Liver (tissue), 3 donors: ENCODE data around the gene NT5C1A.

ENCODE experiments used
- ATF3 ChIP-seq: IDR thresholded peaks from 2 replicates; pipeline ENCODE4 v1.6.1; 2016; ENCODE audit warnings: antibody characterized with exemption
- CTCF ChIP-seq: fragments of 150-350 bp; IDR thresholded peaks from 2 replicates; pipeline ENCODE4 v1.5.1; 2017; ENCODE audit warnings: improper control_type of control experiment, low read depth, low read length; ENCODE audit not compliant: missing input control
- EGR1 ChIP-seq, 2 donors: IDR thresholded peaks; 2 replicates each; pipeline ENCODE4 v1.6.1; 2016 to 2018; ENCODE audit warnings: antibody characterized with exemption in 2 of 2, low read depth in 2 of 2
- GABPA ChIP-seq, 2 donors: IDR thresholded peaks in 1 of 2; conservative IDR thresholded peaks in 1 of 2; 2 replicates each; pipeline ENCODE4 v1.6.1; 2016; ENCODE audit warnings: antibody characterized with exemption in 2 of 2, mild to moderate bottlenecking in 1 of 2, moderate library complexity in 1 of 2
- HNF4G ChIP-seq: IDR thresholded peaks from 2 replicates; pipeline ENCODE4 v1.6.1; 2016; ENCODE audit warnings: antibody characterized with exemption
- JUND ChIP-seq, 2 donors: IDR thresholded peaks; 2 replicates each; pipeline ENCODE4 v1.6.1; 2016; ENCODE audit warnings: antibody characterized with exemption in 2 of 2
- MAX ChIP-seq: IDR thresholded peaks from 2 replicates; pipeline ENCODE4 v1.6.1; 2016; ENCODE audit warnings: antibody characterized with exemption
- RAD21 ChIP-seq, 2 donors: IDR thresholded peaks; 2 replicates each; pipeline ENCODE4 v1.6.1; 2016; ENCODE audit warnings: antibody characterized with exemption in 2 of 2, mild to moderate bottlenecking in 2 of 2
- REST ChIP-seq: IDR thresholded peaks from 2 replicates; pipeline ENCODE4 v1.6.1; 2016; ENCODE audit warnings: antibody characterized with exemption, mild to moderate bottlenecking
- RXRA ChIP-seq, 2 donors: IDR thresholded peaks; 2 replicates each; pipeline ENCODE4 v1.6.1; 2017 to 2018; ENCODE audit warnings: antibody characterized with exemption in 2 of 2, mild to moderate bottlenecking in 1 of 2
- SP1 ChIP-seq: IDR thresholded peaks from 2 replicates; pipeline ENCODE4 v1.6.1; 2018; ENCODE audit warnings: antibody characterized with exemption, mild to moderate bottlenecking
- TAF1 ChIP-seq: conservative IDR thresholded peaks from 2 replicates; pipeline ENCODE4 v1.6.1; 2016; ENCODE audit warnings: antibody characterized with exemption, mild to moderate bottlenecking
- YY1 ChIP-seq: IDR thresholded peaks from 2 replicates; pipeline ENCODE4 v1.6.1; 2016; ENCODE audit warnings: antibody characterized with exemption, mild to moderate bottlenecking
- ZBTB33 ChIP-seq: IDR thresholded peaks from 2 replicates; pipeline ENCODE4 v1.6.1; 2016; ENCODE audit warnings: antibody characterized with exemption
- donor health status: healthy.
- donor health status: healthy.

- TF ChIP-seq HNF4G, result no peak
- TF ChIP-seq YY1, result no peak
- no peak for TF ChIP-seq CTCF
- TF ChIP-seq MAX, result no peak
- TF ChIP-seq ZBTB33, result no peak
- no peak for TF ChIP-seq REST
- TF ChIP-seq ATF3, result no peak
- no peak for TF ChIP-seq RXRA (IDR thresholded peaks at IDR 0.05)
- TF ChIP-seq RAD21 (IDR thresholded peaks at IDR 0.05), result no peak
- TF ChIP-seq SP1, result no peak
- no peak for TF ChIP-seq TAF1
- no peak for TF ChIP-seq GABPA (IDR thresholded peaks at IDR 0.05 in 1 of 2, conservative IDR thresholded peaks at IDR 0.05 in 1 of 2)
- no peak for TF ChIP-seq JUND (IDR thresholded peaks at IDR 0.05)
- no peak for TF ChIP-seq EGR1 (IDR thresholded peaks at IDR 0.05; ENCODE audit: low read depth in 2 of 2)
Measured at GRCh38 chr1:39689635-39690034, 17.7 kb upstream of the NT5C1A start.
